Renal cortex interstitium (tissue), 11 donors: ENCODE results near the gene MORN1. TPM values are rescaled to one million over a fixed set of nuclear protein-coding genes. Genes with fewer than 3 reads are reported as not detected.

Source experiments
- DNase-seq, 11 donors: peaks; one replicate each; pipeline ENCODE4 v3.0.0-alpha.2; 2013; ENCODE audit warnings: low read depth in 9 of 11, low spot score in 4 of 11; ENCODE audit errors: extremely low read depth in 1 of 11
- polyA plus RNA-seq, 3 donors: library from polyadenylated mRNA; unstranded; fragments of 120-200 nt; gene quantifications; one replicate each; pipeline ENCODE4 v1.2.1, GENCODE V29; 2013; ENCODE audit not compliant: insufficient read length in 3 of 3

The MORN1 gene
- polyA plus RNA-seq, 3 donors = 11.8 to 19.5 (median 15.5) TPM

DNA sequence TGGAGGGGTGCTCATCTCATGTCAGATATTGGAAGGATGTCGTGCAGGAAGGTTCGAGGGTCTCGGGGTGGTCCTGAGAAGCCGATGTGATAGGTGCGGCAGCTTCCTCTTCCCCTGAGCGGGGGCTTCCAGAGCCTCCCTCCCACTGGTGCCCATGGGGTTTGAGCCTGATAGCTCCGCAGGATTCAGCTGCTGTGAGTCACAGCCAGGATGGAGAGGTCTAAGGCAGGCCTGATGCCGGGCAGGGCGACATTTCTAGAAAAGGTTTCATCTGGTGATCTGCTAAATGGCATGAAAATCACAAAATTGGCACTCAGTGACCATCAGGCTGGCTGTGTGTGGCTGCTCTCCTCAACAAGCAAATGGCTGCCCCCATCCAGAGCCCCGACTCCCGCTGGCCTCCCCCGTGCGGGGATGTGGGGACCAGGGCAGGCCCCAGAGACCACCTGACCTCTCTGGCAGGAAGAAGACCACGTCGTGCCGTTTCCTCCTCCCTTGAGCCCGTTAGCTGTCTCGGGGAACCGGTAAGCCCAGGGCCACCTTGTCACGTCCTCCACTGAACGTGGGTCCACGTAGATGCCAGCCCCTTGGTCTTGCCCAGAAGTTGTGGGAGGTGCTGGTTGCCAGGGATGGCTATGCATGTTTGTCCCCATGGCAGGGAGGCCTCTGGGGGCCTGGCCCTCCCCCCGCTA, 97.2 kb downstream of the MORN1 start:
- no peak for DNase-seq

GRCh38 chr1:2292725-2293450, 98.5 kb downstream of the MORN1 start:
- DNase-seq = no peak

GRCh38 chr1:2291577-2291976, 99.8 kb downstream of the MORN1 start:
- no peak for DNase-seq

- DNase-seq = no peak
Observed at GRCh38 chr1:2290595-2291510, 100.5 kb downstream of the MORN1 start.

DNA sequence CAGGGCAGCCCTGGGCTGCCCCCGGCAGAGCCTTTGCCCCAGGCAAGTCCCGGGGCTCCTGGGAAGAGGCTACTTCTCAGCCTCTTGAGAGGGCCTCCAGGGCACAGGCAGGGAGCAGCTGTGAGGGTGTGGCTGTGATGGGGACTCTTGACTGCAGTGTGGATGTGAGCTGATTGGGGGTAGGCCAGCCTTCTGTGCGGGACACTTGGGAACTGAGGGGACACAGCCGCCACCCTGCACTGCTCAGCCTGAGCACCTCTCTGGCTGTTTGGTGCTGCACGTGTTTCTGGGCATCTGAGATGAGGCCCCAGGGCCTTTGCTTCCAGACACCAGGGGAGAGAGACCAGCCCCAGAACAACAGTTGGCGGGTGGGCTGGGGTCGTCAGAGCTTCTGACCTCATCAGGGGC, 101.2 kb downstream of the MORN1 start:
- DNase-seq = no peak

GRCh38 chr1:2289607-2290006, 101.7 kb downstream of the MORN1 start:
- DNase-seq = no peak

GRCh38 chr1:2288816-2289536, 102.4 kb downstream of the MORN1 start:
- DNase-seq = no peak

- no peak for DNase-seq
Observed at GRCh38 chr1:2288311-2288710, 103.0 kb downstream of the MORN1 start.

DNA sequence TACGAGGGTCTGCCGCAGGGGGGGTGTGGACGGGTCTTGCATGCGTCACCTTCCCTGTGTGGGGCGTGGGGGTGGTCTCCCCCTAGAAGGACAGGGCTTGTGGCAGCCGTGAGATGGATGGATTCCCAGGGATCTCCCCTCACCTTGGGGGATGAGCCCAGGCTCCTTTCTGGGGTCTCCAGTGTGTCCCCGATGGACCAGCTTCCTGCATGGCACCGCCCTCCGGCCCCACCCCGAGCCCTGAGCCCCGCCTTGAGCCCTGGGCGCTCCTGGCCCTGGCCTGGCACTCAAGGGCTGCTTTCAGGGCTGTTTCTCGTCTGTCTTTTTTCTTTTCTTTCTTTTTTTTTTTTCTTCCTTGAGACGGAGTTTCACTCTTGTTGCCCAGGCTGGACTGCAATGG, 103.7 kb downstream of the MORN1 start:
- no peak for DNase-seq

DNA sequence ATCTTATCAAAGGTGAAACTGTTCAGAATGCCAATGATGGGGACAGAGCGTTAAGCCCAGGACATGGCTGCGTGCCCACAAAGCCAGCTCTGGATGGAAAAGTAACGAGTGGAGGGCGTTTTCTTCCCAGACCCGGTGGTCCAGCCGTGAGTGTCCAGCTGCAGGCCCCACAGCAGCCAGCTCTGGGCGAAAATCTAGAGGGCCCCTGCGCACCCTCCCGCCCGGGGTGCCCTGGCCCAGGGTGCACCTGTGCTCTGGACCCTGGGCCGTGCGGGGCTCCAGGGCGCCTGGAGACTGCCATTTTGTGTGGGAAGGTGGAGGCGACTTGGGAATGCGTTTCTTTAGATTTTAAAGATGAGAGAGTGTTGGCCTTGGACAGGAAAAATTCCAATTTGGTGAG, 104.4 kb downstream of the MORN1 start:
- no peak for DNase-seq

DNA sequence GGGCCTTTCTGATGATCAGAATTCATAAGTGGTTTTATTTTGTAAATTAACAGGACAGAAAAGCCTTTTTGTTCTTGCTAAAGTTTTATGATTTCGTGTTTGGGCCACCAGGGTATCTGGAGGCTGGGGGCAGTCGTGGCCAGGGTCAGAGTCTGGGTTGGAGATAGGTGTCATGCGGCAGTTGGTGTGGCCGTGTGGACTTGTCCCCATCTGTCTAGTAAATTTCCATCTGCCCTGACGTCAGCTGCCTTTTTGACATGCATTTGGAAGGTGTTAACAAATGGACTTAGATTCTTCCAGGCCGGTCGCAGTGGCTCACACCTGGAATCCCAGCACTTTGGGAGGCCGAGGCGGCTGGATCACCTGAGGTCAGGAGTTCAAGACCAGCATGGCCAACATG, 106.4 kb downstream of the MORN1 start:
- DNase-seq = no peak

- no peak for DNase-seq
Observed at GRCh38 chr1:2283991-2284895, 107.1 kb downstream of the MORN1 start.

- DNase-seq = no peak
Observed at GRCh38 chr1:2283371-2283990, 107.9 kb downstream of the MORN1 start.

- no peak for DNase-seq
Observed at GRCh38 chr1:2282556-2283270, 108.6 kb downstream of the MORN1 start.

DNA sequence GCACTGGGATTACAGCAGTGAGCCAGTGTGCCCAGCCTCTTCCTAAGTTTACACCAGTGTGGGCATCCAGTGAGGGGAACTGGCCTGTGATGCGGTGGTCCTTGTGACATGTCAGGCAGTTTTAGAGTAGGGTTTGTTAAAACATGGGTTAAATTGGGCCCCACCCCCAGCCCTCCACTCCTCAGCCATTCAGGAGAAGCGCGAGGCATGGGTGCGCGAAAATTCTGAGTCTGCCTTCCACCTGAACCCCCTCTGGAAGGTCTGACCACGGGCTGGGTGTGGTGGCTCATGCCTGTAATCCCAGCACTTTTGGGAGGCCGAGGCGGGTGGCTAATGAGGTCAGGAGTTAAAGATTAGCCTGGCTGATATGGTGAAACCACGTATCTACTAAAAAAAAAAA, 111.5 kb downstream of the MORN1 start:
- DNase-seq = no peak

DNA sequence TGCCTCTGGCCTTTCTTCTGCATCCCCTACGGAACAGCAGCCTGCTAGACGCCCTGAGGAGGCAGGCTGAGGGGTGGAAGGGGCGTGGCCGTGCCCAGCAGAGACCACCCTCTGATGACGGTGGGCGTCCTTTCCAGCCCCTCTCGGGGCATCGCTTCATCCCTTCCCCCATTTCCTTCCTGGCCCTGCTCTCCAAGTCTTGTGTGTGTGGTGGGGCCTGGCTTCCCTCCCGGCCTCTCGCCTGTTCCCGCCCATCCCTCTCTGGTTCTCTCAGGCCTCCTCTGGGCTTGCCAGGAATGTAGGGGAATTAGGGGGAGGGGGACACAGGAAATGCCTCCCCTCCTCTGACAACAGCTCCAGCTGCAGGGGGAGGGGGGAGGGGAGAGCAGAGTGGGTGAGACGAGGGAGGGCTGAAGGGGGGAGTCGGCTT, 112.1 kb downstream of the MORN1 start:
- DNase-seq = peak; percentile 81 to 97 (median 92)

GRCh38 chr1:2278591-2279209, 112.7 kb downstream of the MORN1 start:
- DNase-seq = no peak
